GM13976 (cell line): ENCODE measurements around the gene CACNB2.

Experiments
- DNase-seq: peaks from one replicate; pipeline ENCODE4 v3.0.0; 2012; ENCODE audit warnings: low spot score
- in situ Hi-C: fragments of 300-500 bp; cut with MboI; formaldehyde crosslinking; loops from one replicate; pipeline ENCODE4 v1.12.0; 2022; ENCODE audit warnings: low sequenced_read_pairs, mixed read lengths, inconsistent platforms; ENCODE audit not compliant: unreplicated experiment
- TF ChIP-seq, protein P1 (sequence below): IDR thresholded peaks from 2 replicates; pipeline ENCODE4 v1.5.1; 2012; ENCODE audit warnings: borderline replicate concordance, mild to moderate bottlenecking; ENCODE audit not compliant: insufficient read depth; ENCODE audit errors: extremely low read depth, missing control alignments, control extremely low read depth

The CACNB2 gene

DNA sequence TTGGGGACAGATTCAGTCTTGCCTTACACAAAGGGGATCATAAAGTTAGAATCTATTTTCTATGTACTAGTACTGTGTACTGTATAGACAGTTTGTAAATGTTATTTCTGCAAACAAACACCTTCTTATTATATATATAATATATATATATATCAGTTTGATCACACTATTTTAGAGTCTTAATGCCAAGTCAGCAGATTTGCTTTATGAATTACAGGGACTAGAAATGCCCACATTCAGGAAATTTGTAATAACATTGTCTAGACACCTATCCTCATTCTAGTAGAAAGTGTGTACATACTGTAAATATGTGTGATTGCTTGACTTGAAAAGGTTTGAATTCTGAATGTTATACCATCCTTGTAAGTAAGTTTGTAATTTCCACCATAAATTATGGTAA, 400.0 kb downstream of the CACNB2 start:
- in situ Hi-C loops, result no loop called here
- DNase-seq, result peak; percentile 1
- TF ChIP-seq, protein P1, sequence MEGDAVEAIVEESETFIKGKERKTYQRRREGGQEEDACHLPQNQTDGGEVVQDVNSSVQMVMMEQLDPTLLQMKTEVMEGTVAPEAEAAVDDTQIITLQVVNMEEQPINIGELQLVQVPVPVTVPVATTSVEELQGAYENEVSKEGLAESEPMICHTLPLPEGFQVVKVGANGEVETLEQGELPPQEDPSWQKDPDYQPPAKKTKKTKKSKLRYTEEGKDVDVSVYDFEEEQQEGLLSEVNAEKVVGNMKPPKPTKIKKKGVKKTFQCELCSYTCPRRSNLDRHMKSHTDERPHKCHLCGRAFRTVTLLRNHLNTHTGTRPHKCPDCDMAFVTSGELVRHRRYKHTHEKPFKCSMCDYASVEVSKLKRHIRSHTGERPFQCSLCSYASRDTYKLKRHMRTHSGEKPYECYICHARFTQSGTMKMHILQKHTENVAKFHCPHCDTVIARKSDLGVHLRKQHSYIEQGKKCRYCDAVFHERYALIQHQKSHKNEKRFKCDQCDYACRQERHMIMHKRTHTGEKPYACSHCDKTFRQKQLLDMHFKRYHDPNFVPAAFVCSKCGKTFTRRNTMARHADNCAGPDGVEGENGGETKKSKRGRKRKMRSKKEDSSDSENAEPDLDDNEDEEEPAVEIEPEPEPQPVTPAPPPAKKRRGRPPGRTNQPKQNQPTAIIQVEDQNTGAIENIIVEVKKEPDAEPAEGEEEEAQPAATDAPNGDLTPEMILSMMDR, result no peak

- DNase-seq, result peak; percentile 0
- TF ChIP-seq, protein P1, result no peak
- in situ Hi-C loops, result no loop called here
Measured at GRCh38 chr10:18542832-18543231, 402.6 kb downstream of the CACNB2 start.

DNA sequence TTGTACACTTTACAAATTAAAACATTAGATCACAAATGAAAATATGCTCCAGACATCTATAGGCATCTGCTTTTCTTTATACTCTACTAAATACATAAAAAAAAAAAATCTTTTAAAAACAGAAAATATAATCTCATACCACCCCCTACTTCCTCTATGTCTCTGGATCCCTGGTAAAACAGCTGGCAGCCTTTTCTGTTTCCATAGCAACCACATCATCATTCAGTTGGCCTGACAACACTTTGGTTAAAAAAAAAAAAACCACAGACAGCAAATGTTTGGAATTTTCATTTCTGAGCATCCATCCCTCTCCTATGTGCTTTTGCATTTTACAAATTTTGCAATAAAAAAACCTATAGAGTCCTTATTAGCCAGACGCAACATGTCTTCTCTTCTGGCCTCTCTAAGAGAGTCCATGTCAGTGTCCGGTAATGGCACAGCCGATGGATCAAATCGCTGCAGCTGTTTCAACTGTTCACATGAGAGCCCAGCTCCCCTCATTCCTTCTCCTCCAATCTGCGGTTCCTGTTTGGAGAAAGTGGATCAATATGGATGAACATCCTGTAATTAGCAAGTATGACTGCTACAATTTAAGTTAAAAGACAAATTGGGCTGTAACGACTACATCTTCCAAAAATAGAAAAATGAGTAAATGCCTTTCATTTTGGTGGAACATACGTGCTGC, 405.5 kb downstream of the CACNB2 start:
- DNase-seq, result peak; percentile 0
- TF ChIP-seq, protein P1, result no peak
- in situ Hi-C loops, result no loop called here

DNA sequence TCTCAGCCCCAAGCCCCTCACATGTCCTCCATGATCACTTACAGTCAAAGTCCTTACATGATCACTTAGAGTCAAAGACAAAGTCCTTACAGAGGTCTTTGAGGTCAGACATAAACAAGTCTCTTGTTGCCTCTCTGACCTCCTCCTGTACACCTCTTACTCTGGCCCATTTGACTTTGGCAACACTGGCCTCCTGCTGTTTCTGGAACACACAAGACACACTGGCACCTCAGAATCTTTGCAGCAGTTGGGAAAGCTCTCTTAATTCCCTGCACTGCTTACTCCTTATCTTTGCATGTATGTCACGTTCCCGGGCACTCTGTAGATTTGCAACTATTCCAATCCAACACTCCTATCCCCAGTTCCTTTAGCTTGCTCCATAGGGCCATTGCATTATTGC, 408.9 kb downstream of the CACNB2 start:
- DNase-seq, result no peak
- TF ChIP-seq, protein P1, result no peak
- in situ Hi-C loops, result no loop called here

GRCh38 chr10:18551473-18551872, 411.2 kb downstream of the CACNB2 start:
- TF ChIP-seq, protein P1, result no peak
- in situ Hi-C loops, result no loop called here
- no peak for DNase-seq

- in situ Hi-C loops, result no loop called here
- DNase-seq, result no peak
- TF ChIP-seq, protein P1, result no peak
Measured at GRCh38 chr10:18554479-18554878, 414.3 kb downstream of the CACNB2 start.
